Measurements from ENCODE around the gene TUT4.
"Not testable (repeated sequence)": the region's sequence is repeated elsewhere in the genome, so short reads cannot be mapped to it uniquely, and the experiment has no call there.

TUT4 gene

GRCh38 chr1:52552505-52553361, at the start of gene TUT4:
TSS of gene TUT4 (minus strand) at chr1:52553092. CDS start at chr1:52526280, 26,812 bp downstream.
- DNase-seq = peak; percentile 76

GRCh38 chr1:52601991-52602855, 49.3 kb upstream of the TUT4 start, which contains the start of gene GPX7:
TSS of gene GPX7 (plus strand) at chr1:52602371. CDS start at chr1:52602410, 39 bp downstream.
- peak; percentile 55 for DNase-seq

GRCh38 chr1:52601519-52601918, 48.6 kb upstream of the TUT4 start:
- no peak for DNase-seq

- no peak for DNase-seq
Measured at GRCh38 chr1:52600533-52601179, 47.8 kb upstream of the TUT4 start.

- DNase-seq = no peak
Measured at GRCh38 chr1:52599236-52599635, 46.3 kb upstream of the TUT4 start.

GRCh38 chr1:52598729-52599128, 45.8 kb upstream of the TUT4 start:
- no peak for DNase-seq

GRCh38 chr1:52597912-52598311, 45.0 kb upstream of the TUT4 start:
- no peak for DNase-seq

- DNase-seq = no peak
Measured at GRCh38 chr1:52595061-52595460, 42.2 kb upstream of the TUT4 start.

- DNase-seq = no peak
Measured at GRCh38 chr1:52593495-52593894, 40.6 kb upstream of the TUT4 start.

- no peak for DNase-seq
Measured at GRCh38 chr1:52592637-52593323, 39.9 kb upstream of the TUT4 start.

GRCh38 chr1:52590266-52590665, 37.4 kb upstream of the TUT4 start:
- no peak for DNase-seq

GRCh38 chr1:52588535-52588934, 35.6 kb upstream of the TUT4 start:
- no peak for DNase-seq

- DNase-seq = no peak
Measured at GRCh38 chr1:52588027-52588426, 35.1 kb upstream of the TUT4 start.

- no peak for DNase-seq
Measured at GRCh38 chr1:52585474-52585873, 32.6 kb upstream of the TUT4 start.

GRCh38 chr1:52582116-52582696, 29.3 kb upstream of the TUT4 start:
- no peak for DNase-seq

- no peak for DNase-seq
Measured at GRCh38 chr1:52580283-52580682, 27.4 kb upstream of the TUT4 start.

GRCh38 chr1:52579415-52579814, 26.5 kb upstream of the TUT4 start:
- no peak for DNase-seq

GRCh38 chr1:52578066-52578465, 25.2 kb upstream of the TUT4 start:
- DNase-seq = not testable (repeated sequence)

GRCh38 chr1:52576074-52576473, 23.2 kb upstream of the TUT4 start:
- DNase-seq = no peak

GRCh38 chr1:52574594-52574993, 21.7 kb upstream of the TUT4 start:
- DNase-seq = no peak

- no peak for DNase-seq
Measured at GRCh38 chr1:52572387-52572786, 19.5 kb upstream of the TUT4 start.

- DNase-seq = no peak
Measured at GRCh38 chr1:52571783-52572182, 18.9 kb upstream of the TUT4 start.
